GM13977 (cell line): Measurements from ENCODE around the gene SLC39A7.

Experiments
- DNase-seq: peaks from one replicate; pipeline ENCODE4 v3.0.0; 2012; ENCODE audit warnings: low spot score
- CTCF ChIP-seq: IDR thresholded peaks from 2 replicates; pipeline ENCODE4 v1.5.1; 2012; ENCODE audit warnings: mild to moderate bottlenecking, control low read depth; ENCODE audit not compliant: insufficient read depth; ENCODE audit errors: extremely low read depth, missing control alignments
- in situ Hi-C: fragments of 300-500 bp; cut with MboI; formaldehyde crosslinking; loops from one replicate; pipeline ENCODE4 v1.12.0; 2022; ENCODE audit warnings: low sequenced_read_pairs, low pct_unique_long_range_greater_than_20kb, mixed read lengths, inconsistent platforms; ENCODE audit not compliant: unreplicated experiment

SLC39A7 gene

DNA sequence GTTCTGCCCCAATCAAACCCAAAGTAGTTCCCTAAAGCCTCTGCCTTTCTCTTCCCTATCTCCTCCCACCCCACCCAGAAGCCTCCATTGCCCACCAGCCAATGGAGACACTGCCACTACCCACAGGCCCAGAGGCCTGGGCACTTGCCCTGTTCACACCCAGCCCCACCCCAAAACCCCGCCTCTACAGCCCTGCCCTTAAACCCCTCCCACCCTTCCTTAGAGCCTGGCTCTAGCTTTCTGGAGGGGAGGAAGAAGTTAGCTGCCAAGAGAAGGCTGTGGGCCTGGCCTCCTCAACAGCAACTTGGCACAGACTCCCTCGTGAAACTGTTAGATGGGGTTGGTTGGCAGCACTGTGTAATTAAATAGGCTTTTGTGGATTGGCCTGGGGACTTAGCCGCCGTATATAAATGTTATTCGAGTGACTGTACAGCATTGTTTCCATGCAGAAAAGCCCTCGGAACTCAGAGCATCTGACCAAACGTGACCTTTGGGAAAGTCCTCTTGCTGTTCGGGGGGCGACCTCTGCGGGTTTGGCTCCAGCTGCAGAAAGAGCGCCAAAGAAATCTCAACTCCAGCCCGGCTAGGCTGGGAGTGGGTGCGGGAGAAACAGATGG, 39.8 kb upstream of the SLC39A7 start:
- in situ Hi-C loops: no loop called here
- no peak for TF ChIP-seq CTCF
- DNase-seq: peak; percentile 23

- peak; percentile 90 for DNase-seq
- in situ Hi-C loops: no loop called here
- peak; percentile 97 for TF ChIP-seq CTCF
Observed at GRCh38 chr6:33161354-33162331, 39.0 kb upstream of the SLC39A7 start.

- DNase-seq: no peak
- no peak for TF ChIP-seq CTCF
- in situ Hi-C loops: no loop called here
Observed at GRCh38 chr6:33163540-33163939, 37.1 kb upstream of the SLC39A7 start.

GRCh38 chr6:33164176-33164575, 36.5 kb upstream of the SLC39A7 start:
- no peak for TF ChIP-seq CTCF
- in situ Hi-C loops: no loop called here
- DNase-seq: no peak

- TF ChIP-seq CTCF: no peak
- in situ Hi-C loops: no loop called here
- no peak for DNase-seq
Observed at GRCh38 chr6:33164665-33165373, 35.8 kb upstream of the SLC39A7 start.

- in situ Hi-C loops: no loop called here
- DNase-seq: no peak
- no peak for TF ChIP-seq CTCF
Observed at GRCh38 chr6:33165581-33166258, 34.9 kb upstream of the SLC39A7 start.
